PC-9 (cell line): Measurements from ENCODE around the gene MYOC.

Source experiments
- EZH2 ChIP-seq: fragments of 200-600 bp; sonication (generic); IDR thresholded peaks from 2 replicates; pipeline ENCODE4 v1.8.0; 2017; ENCODE audit warnings: antibody characterized with exemption, low read depth
- TF ChIP-seq, protein P1 (sequence below): fragments of 200-600 bp; sonication (generic); conservative IDR thresholded peaks from 2 replicates; pipeline ENCODE4 v1.6.1; 2017; ENCODE audit warnings: mixed run types, antibody characterized with exemption, mild to moderate bottlenecking, moderate library complexity

DNA sequence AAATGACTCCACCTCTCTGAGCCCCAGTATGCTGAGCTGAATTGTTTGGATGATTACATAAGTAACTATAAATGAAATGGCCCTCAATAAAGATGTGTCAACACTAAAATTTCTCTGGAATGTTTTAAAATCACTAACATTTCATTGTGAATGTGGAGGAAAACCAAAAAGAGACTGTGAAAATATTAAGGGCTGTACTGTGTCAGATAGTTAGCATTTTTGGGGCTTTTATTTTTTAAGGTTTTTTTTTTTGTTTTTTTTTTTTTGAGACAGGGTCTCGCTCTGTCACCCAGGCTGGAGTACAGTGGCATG lies 6.3 kb downstream of the MYOC start:
- TF ChIP-seq EZH2 = no peak
- TF ChIP-seq, protein P1, sequence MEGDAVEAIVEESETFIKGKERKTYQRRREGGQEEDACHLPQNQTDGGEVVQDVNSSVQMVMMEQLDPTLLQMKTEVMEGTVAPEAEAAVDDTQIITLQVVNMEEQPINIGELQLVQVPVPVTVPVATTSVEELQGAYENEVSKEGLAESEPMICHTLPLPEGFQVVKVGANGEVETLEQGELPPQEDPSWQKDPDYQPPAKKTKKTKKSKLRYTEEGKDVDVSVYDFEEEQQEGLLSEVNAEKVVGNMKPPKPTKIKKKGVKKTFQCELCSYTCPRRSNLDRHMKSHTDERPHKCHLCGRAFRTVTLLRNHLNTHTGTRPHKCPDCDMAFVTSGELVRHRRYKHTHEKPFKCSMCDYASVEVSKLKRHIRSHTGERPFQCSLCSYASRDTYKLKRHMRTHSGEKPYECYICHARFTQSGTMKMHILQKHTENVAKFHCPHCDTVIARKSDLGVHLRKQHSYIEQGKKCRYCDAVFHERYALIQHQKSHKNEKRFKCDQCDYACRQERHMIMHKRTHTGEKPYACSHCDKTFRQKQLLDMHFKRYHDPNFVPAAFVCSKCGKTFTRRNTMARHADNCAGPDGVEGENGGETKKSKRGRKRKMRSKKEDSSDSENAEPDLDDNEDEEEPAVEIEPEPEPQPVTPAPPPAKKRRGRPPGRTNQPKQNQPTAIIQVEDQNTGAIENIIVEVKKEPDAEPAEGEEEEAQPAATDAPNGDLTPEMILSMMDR = no peak
